Fibroblast of lung (primary cell): ENCODE data around the gene RERE. TPM values are rescaled to one million over a fixed set of nuclear protein-coding genes. Genes with fewer than 3 reads are reported as not detected.

Experiments used
- DNase-seq, 2 donors: peaks; one replicate each; pipeline versions ENCODE4 v3.0.0 to v3.0.0-alpha.2; 2010; ENCODE audit warnings: low read depth in 2 of 2
- H2AFZ ChIP-seq: 2 replicates; pipeline ENCODE4 v1.5.1; 2012; ENCODE audit warnings: low read length, control low read depth, inconsistent platforms
- H3K27ac ChIP-seq: 2 replicates; pipeline ENCODE4 v1.5.1; 2011; ENCODE audit warnings: low read length, control low read depth; ENCODE audit not compliant: insufficient read depth
- H3K27me3 ChIP-seq: 2 replicates; pipeline ENCODE4 v1.5.1; 2011; ENCODE audit warnings: mild to moderate bottlenecking, low read length; ENCODE audit not compliant: control insufficient read depth, insufficient read depth
- H3K36me3 ChIP-seq: 2 replicates; pipeline ENCODE4 v1.5.1; 2011; ENCODE audit warnings: low read length; ENCODE audit not compliant: control insufficient read depth, insufficient read depth
- H3K4me1 ChIP-seq: 2 replicates; pipeline ENCODE4 v1.5.1; 2011; ENCODE audit warnings: low read length; ENCODE audit not compliant: control insufficient read depth, insufficient read depth; ENCODE audit errors: extremely low read depth
- H3K4me2 ChIP-seq: 2 replicates; pipeline ENCODE4 v1.5.1; 2011; ENCODE audit warnings: low read length, control low read depth; ENCODE audit not compliant: insufficient read depth; ENCODE audit errors: extremely low read depth
- H3K4me3 ChIP-seq, 4 experiments: fragments of 200-600 bp in 1 of 4; sonication (generic) in 1 of 4; replicated peaks in 1 of 4; 2 replicates each; pipeline ENCODE4 v1.5.1; 2011 to 2016; ENCODE audit warnings: low read length in 4 of 4, low read depth in 3 of 4, mild to moderate bottlenecking in 3 of 4, control low read depth in 2 of 4, inconsistent platforms in 1 of 4, mixed read lengths in 1 of 4; ENCODE audit not compliant: insufficient read depth in 1 of 4; ENCODE audit errors: control extremely low read depth in 1 of 4
- H3K79me2 ChIP-seq: 2 replicates; pipeline ENCODE4 v1.5.1; 2012; ENCODE audit warnings: mild to moderate bottlenecking, low read length, inconsistent platforms; ENCODE audit not compliant: control insufficient read depth, insufficient read depth
- H3K9ac ChIP-seq: 2 replicates; pipeline ENCODE4 v1.5.1; 2011; ENCODE audit warnings: mild to moderate bottlenecking, low read length, control low read depth; ENCODE audit not compliant: insufficient read depth
- H3K9me3 ChIP-seq: 2 replicates; pipeline ENCODE4 v1.5.1; 2012; ENCODE audit warnings: low read depth, low read length; ENCODE audit not compliant: control insufficient read depth, insufficient read depth
- H4K20me1 ChIP-seq: 2 replicates; pipeline ENCODE4 v1.5.1; 2011; ENCODE audit warnings: low read length; ENCODE audit not compliant: control insufficient read depth, insufficient read depth; ENCODE audit errors: extremely low read depth
- EZH2 ChIP-seq: IDR thresholded peaks from 2 replicates; pipeline ENCODE4 v1.5.1; 2012; ENCODE audit warnings: low read length, control low read depth, mild to moderate bottlenecking; ENCODE audit errors: missing control alignments
- polyA plus RNA-seq, 2 donors: library from polyadenylated mRNA; depleted of rRNA in 1 of 2; stranded (reverse) in 1 of 2; unstranded in 1 of 2; fragments of >200 nt; gene quantifications; 2 replicates each; pipeline ENCODE4 v1.2.1, GENCODE V29; 2011 to 2012; ENCODE audit warnings: missing spikeins in 1 of 2
- total RNA-seq: library from RNA; depleted of rRNA; stranded (reverse); fragments of >200 nt; gene quantifications from 2 replicates; pipeline ENCODE4 v1.2.1, GENCODE V29; 2014
- TF ChIP-seq, protein P1 (sequence below), 2 donors: IDR thresholded peaks in 1 of 2; conservative IDR thresholded peaks in 1 of 2; 1 replicate in 1 of 2; 2 replicates in 1 of 2; pipeline ENCODE4 v1.5.1; 2011 to 2012; ENCODE audit warnings: low read length in 2 of 2, control low read depth in 1 of 2, inconsistent platforms in 1 of 2, low read depth in 1 of 2, mild to moderate bottlenecking in 1 of 2

The RERE gene
- total and polyA plus RNA-seq, 2 donors (not counting 1 experiment from before 2014, with no cell fraction given): 3.7 to 51.0 TPM

DNA sequence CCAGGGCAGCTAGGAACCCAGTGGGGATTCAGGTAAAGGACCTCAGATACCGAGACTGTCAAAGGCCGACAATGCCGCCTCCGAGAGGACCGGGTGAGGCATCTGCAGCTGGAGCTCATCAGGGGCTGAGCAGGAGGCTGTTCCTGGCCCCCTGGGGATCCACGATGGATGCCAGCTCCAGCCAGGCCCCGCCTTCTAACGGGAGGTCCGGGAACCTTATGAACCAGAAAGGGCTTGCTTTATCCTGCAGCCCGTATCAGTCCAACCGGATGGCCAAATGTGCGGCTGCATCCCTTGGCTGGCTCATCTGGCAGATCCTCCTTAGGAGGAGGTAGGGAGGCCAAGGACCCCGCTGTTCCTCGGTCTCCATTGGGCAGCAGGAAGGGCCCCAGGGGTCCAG lies 467.5 kb downstream of the RERE start:
- Histone ChIP-seq H4K20me1 (no peaks in the 10 kb centered on the region), H3K4me2 (no peak overlapping the region), H3K36me3 (peaks cover 4% of the 10 kb centered on the region), H3K4me3 (no peak overlapping the region), H3K4me1 (peaks cover 9% of the 10 kb centered on the region), H3K79me2 (no peaks in the 10 kb centered on the region), H3K27me3 (no peaks in the 10 kb centered on the region), H3K27ac (no peak overlapping the region), H2AFZ (no peak overlapping the region), H3K9me3 (no peaks in the 10 kb centered on the region), H3K9ac (no peak overlapping the region)
- no peak for TF ChIP-seq EZH2
- TF ChIP-seq, protein P1, sequence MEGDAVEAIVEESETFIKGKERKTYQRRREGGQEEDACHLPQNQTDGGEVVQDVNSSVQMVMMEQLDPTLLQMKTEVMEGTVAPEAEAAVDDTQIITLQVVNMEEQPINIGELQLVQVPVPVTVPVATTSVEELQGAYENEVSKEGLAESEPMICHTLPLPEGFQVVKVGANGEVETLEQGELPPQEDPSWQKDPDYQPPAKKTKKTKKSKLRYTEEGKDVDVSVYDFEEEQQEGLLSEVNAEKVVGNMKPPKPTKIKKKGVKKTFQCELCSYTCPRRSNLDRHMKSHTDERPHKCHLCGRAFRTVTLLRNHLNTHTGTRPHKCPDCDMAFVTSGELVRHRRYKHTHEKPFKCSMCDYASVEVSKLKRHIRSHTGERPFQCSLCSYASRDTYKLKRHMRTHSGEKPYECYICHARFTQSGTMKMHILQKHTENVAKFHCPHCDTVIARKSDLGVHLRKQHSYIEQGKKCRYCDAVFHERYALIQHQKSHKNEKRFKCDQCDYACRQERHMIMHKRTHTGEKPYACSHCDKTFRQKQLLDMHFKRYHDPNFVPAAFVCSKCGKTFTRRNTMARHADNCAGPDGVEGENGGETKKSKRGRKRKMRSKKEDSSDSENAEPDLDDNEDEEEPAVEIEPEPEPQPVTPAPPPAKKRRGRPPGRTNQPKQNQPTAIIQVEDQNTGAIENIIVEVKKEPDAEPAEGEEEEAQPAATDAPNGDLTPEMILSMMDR (conservative IDR thresholded peaks at IDR 0.05 in 1 of 2, IDR thresholded peaks at IDR 0.05 in 1 of 2; ENCODE audit: low read depth in 1 of 2, low read length in 2 of 2): no peak
- DNase-seq: no peak

GRCh38 chr1:8349473-8349865 lies 468.0 kb downstream of the RERE start:
- no peak overlapping the region for H2AFZ ChIP-seq
- H3K4me1 ChIP-seq: peaks cover 9% of the 10 kb centered on the region
- H3K4me3 ChIP-seq: no peak overlapping the region
- H3K36me3 ChIP-seq: peaks cover 4% of the 10 kb centered on the region
- TF ChIP-seq, protein P1 (conservative IDR thresholded peaks at IDR 0.05 in 1 of 2, IDR thresholded peaks at IDR 0.05 in 1 of 2; ENCODE audit: low read depth in 1 of 2, low read length in 2 of 2): no peak
- no peak for DNase-seq
- H3K79me2 ChIP-seq: no peaks in the 10 kb centered on the region
- H3K4me2 ChIP-seq: no peak overlapping the region
- H3K9ac ChIP-seq: no peak overlapping the region
- H3K27me3 ChIP-seq: no peaks in the 10 kb centered on the region
- no peaks in the 10 kb centered on the region for H4K20me1 ChIP-seq
- H3K9me3 ChIP-seq: no peaks in the 10 kb centered on the region
- H3K27ac ChIP-seq: no peak overlapping the region

- Histone ChIP-seq H3K27ac (no peak overlapping the region), H3K9ac (no peak overlapping the region), H3K4me1 (peaks cover 10% of the 10 kb centered on the region), H2AFZ (no peak overlapping the region), H3K4me2 (no peak overlapping the region), H4K20me1 (no peaks in the 10 kb centered on the region), H3K9me3 (no peaks in the 10 kb centered on the region), H3K36me3 (peaks cover 4% of the 10 kb centered on the region), H3K79me2 (no peaks in the 10 kb centered on the region), H3K27me3 (no peaks in the 10 kb centered on the region), H3K4me3 (no peak overlapping the region)
- peak; percentile 47 to 71 for DNase-seq
- TF ChIP-seq EZH2: no peak
- TF ChIP-seq, protein P1 (conservative IDR thresholded peaks at IDR 0.05 in 1 of 2, IDR thresholded peaks at IDR 0.05 in 1 of 2; ENCODE audit: low read depth in 1 of 2, low read length in 2 of 2): peak; percentile 61 to 71
These were observed 468.5 kb downstream of the RERE start for GRCh38 chr1:8348777-8349472.
